Activated T-cell treated with anti-CD3 and anti-CD28 coated beads, Interleukin-2, amount 50 U/mL, for 72 hours (primary cell): Measurements from ENCODE around the gene PRKCA. TPM values are rescaled to one million over a fixed set of nuclear protein-coding genes. Genes with fewer than 3 reads are reported as not detected.

Experiments
- ATAC-seq, 2 donors: fragments of 150-1000 bp; cut with Tn5 transposase; replicated peaks in 1 of 2; 2 replicates each; pipeline ENCODE4 v1.10.0; 2021; ENCODE audit warnings: moderate library complexity in 2 of 2, mild to moderate bottlenecking in 1 of 2
- DNase-seq, 2 donors: peaks; one replicate each; pipeline ENCODE4 v3.0.0; 2021 to 2022; ENCODE audit warnings: mixed read lengths in 1 of 2
- H3K27ac Mint-ChIP-seq: one replicate; pipeline ENCODE4 v1.8.0; 2022; ENCODE audit warnings: mild to moderate bottlenecking, moderate library complexity, mixed read lengths
- H3K27me3 Mint-ChIP-seq: one replicate; pipeline ENCODE4 v1.8.0; 2022; ENCODE audit warnings: low read depth, mixed read lengths
- H3K36me3 Mint-ChIP-seq, 2 donors: one replicate each; pipeline ENCODE4 v1.8.0; 2022; ENCODE audit warnings: mixed read lengths in 2 of 2, mild to moderate bottlenecking in 1 of 2; ENCODE audit not compliant: insufficient read depth in 2 of 2
- H3K4me1 Mint-ChIP-seq: one replicate; pipeline ENCODE4 v1.8.0; 2022; ENCODE audit warnings: low read depth, mixed read lengths
- H3K4me3 Mint-ChIP-seq, 2 donors: one replicate each; pipeline ENCODE4 v1.8.0; 2022; ENCODE audit warnings: mild to moderate bottlenecking in 2 of 2, mixed read lengths in 2 of 2, moderate library complexity in 2 of 2
- H3K9me3 Mint-ChIP-seq, 2 donors: one replicate each; pipeline ENCODE4 v1.8.0; 2022; ENCODE audit warnings: mixed read lengths in 2 of 2
- total RNA-seq, 2 donors: library from RNA; stranded (reverse); gene quantifications; one replicate each; pipeline ENCODE4 v1.2.3, GENCODE V29; 2022

The PRKCA gene
- total RNA-seq, 2 donors from 2014 or later, result 126 to 138 TPM

GRCh38 chr17:66764506-66764905, 462.1 kb downstream of the PRKCA start:
- no peak for DNase-seq
- Mint-ChIP-seq H3K4me1 (peaks cover 16% of the 10 kb centered on the region), H3K36me3 (peaks cover 1 to 19% of the 10 kb centered on the region in 2 donors), H3K27me3 (no peaks in the 10 kb centered on the region), H3K9me3 (no peaks in the 10 kb centered on the region), H3K4me3 (no peak overlapping the region), H3K27ac (peak overlapping the region; percentile 76)
- ATAC-seq, result no peak

GRCh38 chr17:66767154-66767933, 464.9 kb downstream of the PRKCA start:
- H3K9me3 Mint-ChIP-seq, result no peaks in the 10 kb centered on the region
- peaks cover 1 to 16% of the 10 kb centered on the region in 2 donors for H3K36me3 Mint-ChIP-seq
- DNase-seq (peak in 1 of 2 donors; percentile 19), ATAC-seq (peak; percentile 73 to 91)
- H3K4me1 Mint-ChIP-seq, result peaks cover 16% of the 10 kb centered on the region
- H3K4me3 Mint-ChIP-seq, result peak overlapping the region in 1 of 2 donors; percentile 46
- no peaks in the 10 kb centered on the region for H3K27me3 Mint-ChIP-seq
- peak overlapping the region; percentile 86 for H3K27ac Mint-ChIP-seq

GRCh38 chr17:66769911-66770310, 467.5 kb downstream of the PRKCA start:
- Mint-ChIP-seq H3K4me3 (no peak overlapping the region), H3K4me1 (peaks cover 16% of the 10 kb centered on the region), H3K9me3 (no peaks in the 10 kb centered on the region), H3K27me3 (no peaks in the 10 kb centered on the region), H3K36me3 (peaks cover 4 to 14% of the 10 kb centered on the region in 2 donors), H3K27ac (peak overlapping the region; percentile 33)
- no peak for DNase-seq
- no peak for ATAC-seq

GRCh38 chr17:66772148-66772812, 469.9 kb downstream of the PRKCA start:
- Mint-ChIP-seq H3K4me3 (no peak overlapping the region), H3K9me3 (no peaks in the 10 kb centered on the region), H3K4me1 (peaks cover 6% of the 10 kb centered on the region), H3K27me3 (no peaks in the 10 kb centered on the region), H3K27ac (no peak overlapping the region), H3K36me3 (peaks cover 4 to 19% of the 10 kb centered on the region in 2 donors)
- ATAC-seq (no peak), DNase-seq (no peak)

- peaks cover 6 to 15% of the 10 kb centered on the region in 2 donors for H3K36me3 Mint-ChIP-seq
- no peaks in the 10 kb centered on the region for H3K9me3 Mint-ChIP-seq
- ATAC-seq (no peak), DNase-seq (no peak)
- H3K4me3 Mint-ChIP-seq, result no peak overlapping the region
- H3K27ac Mint-ChIP-seq, result no peak overlapping the region
- no peaks in the 10 kb centered on the region for H3K27me3 Mint-ChIP-seq
- no peaks in the 10 kb centered on the region for H3K4me1 Mint-ChIP-seq
Measured at GRCh38 chr17:66775271-66775670, 472.9 kb downstream of the PRKCA start.

- DNase-seq (no peak), ATAC-seq (no peak)
- Mint-ChIP-seq H3K9me3 (no peaks in the 10 kb centered on the region), H3K36me3 (peaks cover 6 to 15% of the 10 kb centered on the region in 2 donors), H3K4me3 (no peak overlapping the region), H3K27me3 (no peaks in the 10 kb centered on the region), H3K27ac (no peak overlapping the region), H3K4me1 (no peaks in the 10 kb centered on the region)
Measured at GRCh38 chr17:66775881-66776400, 473.5 kb downstream of the PRKCA start.

- H3K4me3 Mint-ChIP-seq, result no peak overlapping the region
- ATAC-seq (no peak), DNase-seq (no peak)
- H3K9me3 Mint-ChIP-seq, result no peaks in the 10 kb centered on the region
- H3K36me3 Mint-ChIP-seq, result peaks cover 6 to 19% of the 10 kb centered on the region in 2 donors
- H3K27ac Mint-ChIP-seq, result no peak overlapping the region
- H3K4me1 Mint-ChIP-seq, result no peaks in the 10 kb centered on the region
- H3K27me3 Mint-ChIP-seq, result no peaks in the 10 kb centered on the region
Measured at GRCh38 chr17:66776999-66777688, 474.7 kb downstream of the PRKCA start.

GRCh38 chr17:66777689-66778225, 475.3 kb downstream of the PRKCA start:
- no peaks in the 10 kb centered on the region for H3K9me3 Mint-ChIP-seq
- H3K27ac Mint-ChIP-seq, result no peak overlapping the region
- peaks cover 6 to 19% of the 10 kb centered on the region in 2 donors for H3K36me3 Mint-ChIP-seq
- H3K27me3 Mint-ChIP-seq, result no peaks in the 10 kb centered on the region
- H3K4me3 Mint-ChIP-seq, result no peak overlapping the region
- no peak for ATAC-seq
- H3K4me1 Mint-ChIP-seq, result no peaks in the 10 kb centered on the region
- DNase-seq, result no peak

GRCh38 chr17:66778531-66779236, 476.3 kb downstream of the PRKCA start:
- H3K27me3 Mint-ChIP-seq, result no peaks in the 10 kb centered on the region
- H3K4me3 Mint-ChIP-seq, result no peak overlapping the region
- H3K36me3 Mint-ChIP-seq, result peaks cover 6 to 19% of the 10 kb centered on the region in 2 donors
- ATAC-seq (no peak), DNase-seq (no peak)
- no peaks in the 10 kb centered on the region for H3K9me3 Mint-ChIP-seq
- H3K4me1 Mint-ChIP-seq, result no peaks in the 10 kb centered on the region
- H3K27ac Mint-ChIP-seq, result no peak overlapping the region

- Mint-ChIP-seq H3K27me3 (no peaks in the 10 kb centered on the region), H3K9me3 (no peaks in the 10 kb centered on the region), H3K36me3 (peaks cover 6 to 17% of the 10 kb centered on the region in 2 donors), H3K4me1 (no peaks in the 10 kb centered on the region), H3K4me3 (no peak overlapping the region), H3K27ac (no peak overlapping the region)
- DNase-seq (no peak), ATAC-seq (no peak)
Measured at GRCh38 chr17:66779237-66779606, 476.8 kb downstream of the PRKCA start.

- Mint-ChIP-seq H3K36me3 (peaks cover 3 to 8% of the 10 kb centered on the region in 2 donors), H3K27ac (no peak overlapping the region), H3K9me3 (no peaks in the 10 kb centered on the region), H3K4me1 (no peaks in the 10 kb centered on the region), H3K27me3 (no peaks in the 10 kb centered on the region), H3K4me3 (no peak overlapping the region)
- ATAC-seq (no peak), DNase-seq (no peak)
Measured at GRCh38 chr17:66781135-66781534, 478.7 kb downstream of the PRKCA start.

- H3K36me3 Mint-ChIP-seq, result peaks cover 4 to 10% of the 10 kb centered on the region in 2 donors
- DNase-seq (no peak), ATAC-seq (no peak)
- no peaks in the 10 kb centered on the region for H3K4me1 Mint-ChIP-seq
- no peak overlapping the region for H3K27ac Mint-ChIP-seq
- no peaks in the 10 kb centered on the region for H3K27me3 Mint-ChIP-seq
- H3K4me3 Mint-ChIP-seq, result no peak overlapping the region
- H3K9me3 Mint-ChIP-seq, result no peaks in the 10 kb centered on the region
Measured at GRCh38 chr17:66782851-66783250, 480.4 kb downstream of the PRKCA start.
